PC-9 (cell line): ENCODE data around the gene LUC7L3. TPM values are rescaled to one million over a fixed set of nuclear protein-coding genes. Genes with fewer than 3 reads are reported as not detected.

Source experiments
- BruUV-seq: library from RNA; stranded (reverse); fragments of 400-500 nt; replicated peaks from 2 replicates; lab custom pipeline; 2021; lab: Mats Ljungman, UMichigan
- CTCF ChIA-PET: fragments of 300-600 bp; sonication (Branson Sonifier 250); formaldehyde crosslinking; loops from one replicate; lab custom pipeline; 2022; ENCODE audit warnings: antibody characterized with exemption; lab: Charles Lee
- POLR2A ChIA-PET: fragments of 300-600 bp; sonication (Branson Sonifier 250); formaldehyde crosslinking; loops from one replicate; lab custom pipeline; 2022; ENCODE audit warnings: antibody characterized with exemption; ENCODE audit not compliant: unreplicated experiment; lab: Charles Lee
- DNase-seq, 2 experiments: peaks; one replicate each; pipeline versions ENCODE4 v3.0.0 to v3.0.0-alpha.2; 2015 to 2022; ENCODE audit warnings: mixed read lengths in 1 of 2
- H2AFZ ChIP-seq: fragments of 200-600 bp; sonication (generic); 2 replicates; pipeline ENCODE4 v1.8.1; 2017; ENCODE audit warnings: antibody characterized with exemption
- H3F3A ChIP-seq: fragments of 200-600 bp; sonication (generic); 2 replicates; pipeline ENCODE4 v1.8.1; 2017; ENCODE audit warnings: antibody characterized with exemption, mild to moderate bottlenecking, low read depth; ENCODE audit not compliant: insufficient read depth
- H3K27ac ChIP-seq: fragments of 200-600 bp; sonication (generic); 2 replicates; pipeline ENCODE4 v1.6.1; 2016; ENCODE audit warnings: mixed run types
- H3K27me3 ChIP-seq: fragments of 200-600 bp; sonication (generic); 2 replicates; pipeline ENCODE4 v1.6.1; 2016; ENCODE audit warnings: low read depth, mixed run types; ENCODE audit not compliant: insufficient read depth
- H3K36me3 ChIP-seq: fragments of 200-600 bp; sonication (generic); 2 replicates; pipeline ENCODE4 v1.6.1; 2016; ENCODE audit warnings: low read depth, mixed run types
- H3K4me1 ChIP-seq: fragments of 200-600 bp; sonication (generic); replicated peaks from 2 replicates; pipeline ENCODE4 v1.6.1; 2016; ENCODE audit warnings: mixed run types; ENCODE audit not compliant: insufficient read depth
- H3K4me2 ChIP-seq: fragments of 200-600 bp; sonication (generic); 2 replicates; pipeline ENCODE4 v1.6.1; 2017; ENCODE audit warnings: mixed run types
- H3K4me3 ChIP-seq: fragments of 200-600 bp; sonication (generic); 2 replicates; pipeline ENCODE4 v1.6.1; 2016; ENCODE audit warnings: mixed run types
- H3K79me2 ChIP-seq: fragments of 200-600 bp; sonication (generic); 2 replicates; pipeline ENCODE4 v1.6.1; 2017; ENCODE audit warnings: low read depth, mixed run types
- H3K9me2 ChIP-seq: fragments of 200-600 bp; sonication (generic); 2 replicates; pipeline ENCODE4 v1.8.1; 2017; ENCODE audit warnings: mild to moderate bottlenecking; ENCODE audit not compliant: insufficient read depth
- H3K9me3 ChIP-seq: fragments of 200-600 bp; sonication (generic); 2 replicates; pipeline ENCODE4 v1.8.1; 2016; ENCODE audit warnings: low read depth; ENCODE audit not compliant: insufficient read depth
- H4K20me1 ChIP-seq: fragments of 200-600 bp; sonication (generic); 2 replicates; pipeline ENCODE4 v1.8.1; 2017; ENCODE audit not compliant: insufficient read depth
- EZH2 ChIP-seq: fragments of 200-600 bp; sonication (generic); IDR thresholded peaks from 2 replicates; pipeline ENCODE4 v1.8.0; 2017; ENCODE audit warnings: antibody characterized with exemption, low read depth
- intact Hi-C: fragments of 100-400 bp; cut with micrococcal nuclease; formaldehyde crosslinking; loops from one replicate; pipeline ENCODE4 v1.10.0; 2022; ENCODE audit not compliant: unreplicated experiment
- total RNA-seq: library from RNA; stranded (reverse); gene quantifications from 2 replicates; pipeline ENCODE4 v1.2.3, GENCODE V29; 2021
- TF ChIP-seq, protein P1 (sequence below): fragments of 200-600 bp; sonication (generic); conservative IDR thresholded peaks from 2 replicates; pipeline ENCODE4 v1.6.1; 2017; ENCODE audit warnings: mixed run types, antibody characterized with exemption, mild to moderate bottlenecking, moderate library complexity

LUC7L3 gene
- total RNA-seq, 1 experiment from 2014 or later = 147 TPM

DNA sequence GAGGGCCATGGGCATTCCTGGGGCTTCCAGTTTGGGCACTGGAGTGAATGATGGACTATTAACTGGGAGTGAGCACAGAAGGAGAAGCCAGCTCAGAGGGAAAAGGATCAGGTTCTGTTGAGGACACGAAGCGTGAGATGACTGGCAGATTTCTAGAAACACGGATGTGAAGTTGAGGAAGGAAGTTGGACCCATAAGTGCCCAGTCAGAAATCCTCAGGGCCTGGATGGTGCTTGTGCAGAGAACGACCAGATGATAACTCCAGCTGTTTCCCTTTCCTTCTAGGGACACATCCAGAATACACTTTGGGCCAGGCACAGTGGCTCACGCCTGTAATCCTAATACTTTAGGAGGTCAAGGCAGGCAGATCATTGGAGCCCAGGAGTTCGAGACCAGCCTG, 71.2 kb downstream of the LUC7L3 start:
- no peak for TF ChIP-seq EZH2
- no peaks in the 10 kb centered on the region for H3K27me3 ChIP-seq
- no peaks in the 10 kb centered on the region for H3F3A ChIP-seq
- H3K4me2 ChIP-seq = no peak overlapping the region
- ChIA-PET POLR2A (no interaction called here), CTCF (no interaction called here)
- no peaks in the 10 kb centered on the region for H3K9me2 ChIP-seq
- H3K4me1 ChIP-seq = no peaks in the 10 kb centered on the region
- H3K9me3 ChIP-seq = no peaks in the 10 kb centered on the region
- no peaks in the 10 kb centered on the region for H4K20me1 ChIP-seq
- H3K36me3 ChIP-seq = no peaks in the 10 kb centered on the region
- no peak overlapping the region for H3K4me3 ChIP-seq
- no peaks in the 10 kb centered on the region for H3K79me2 ChIP-seq
- BruUV-seq = no TSS peak
- H2AFZ ChIP-seq = no peak overlapping the region
- intact Hi-C loops = no loop called here
- DNase-seq = no peak
- no peak overlapping the region for H3K27ac ChIP-seq

DNA sequence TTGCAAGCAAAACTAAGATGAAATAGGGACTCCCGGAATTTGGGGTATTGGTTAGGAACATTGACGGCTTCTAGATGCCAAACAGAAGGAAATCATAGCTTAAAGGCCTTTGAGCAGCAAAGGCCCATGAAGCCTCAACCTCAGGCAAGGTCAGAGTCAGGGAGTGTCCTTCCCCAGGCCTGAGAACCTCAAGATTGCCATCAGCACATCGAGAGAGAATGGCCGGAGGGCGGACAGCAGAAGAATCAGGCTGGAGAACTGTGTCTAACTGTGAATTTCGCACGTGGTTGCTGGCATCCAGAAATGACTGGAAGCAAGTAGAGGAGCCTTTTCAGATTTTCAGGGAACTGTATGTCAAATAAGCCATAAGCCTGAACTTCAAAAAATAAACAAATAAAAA, 72.7 kb downstream of the LUC7L3 start:
- Histone ChIP-seq H3K27me3 (no peaks in the 10 kb centered on the region), H3F3A (no peaks in the 10 kb centered on the region), H3K36me3 (no peaks in the 10 kb centered on the region), H3K4me2 (no peak overlapping the region), H3K4me1 (no peaks in the 10 kb centered on the region), H3K9me2 (no peaks in the 10 kb centered on the region), H3K4me3 (no peak overlapping the region), H3K79me2 (no peaks in the 10 kb centered on the region), H4K20me1 (no peaks in the 10 kb centered on the region), H3K9me3 (no peaks in the 10 kb centered on the region), H3K27ac (no peak overlapping the region), H2AFZ (no peak overlapping the region)
- intact Hi-C loops = no loop called here
- no TSS peak for BruUV-seq
- ChIA-PET POLR2A (no interaction called here), CTCF (no interaction called here)
- DNase-seq = no peak
- TF ChIP-seq EZH2 = no peak
- TF ChIP-seq, protein P1, sequence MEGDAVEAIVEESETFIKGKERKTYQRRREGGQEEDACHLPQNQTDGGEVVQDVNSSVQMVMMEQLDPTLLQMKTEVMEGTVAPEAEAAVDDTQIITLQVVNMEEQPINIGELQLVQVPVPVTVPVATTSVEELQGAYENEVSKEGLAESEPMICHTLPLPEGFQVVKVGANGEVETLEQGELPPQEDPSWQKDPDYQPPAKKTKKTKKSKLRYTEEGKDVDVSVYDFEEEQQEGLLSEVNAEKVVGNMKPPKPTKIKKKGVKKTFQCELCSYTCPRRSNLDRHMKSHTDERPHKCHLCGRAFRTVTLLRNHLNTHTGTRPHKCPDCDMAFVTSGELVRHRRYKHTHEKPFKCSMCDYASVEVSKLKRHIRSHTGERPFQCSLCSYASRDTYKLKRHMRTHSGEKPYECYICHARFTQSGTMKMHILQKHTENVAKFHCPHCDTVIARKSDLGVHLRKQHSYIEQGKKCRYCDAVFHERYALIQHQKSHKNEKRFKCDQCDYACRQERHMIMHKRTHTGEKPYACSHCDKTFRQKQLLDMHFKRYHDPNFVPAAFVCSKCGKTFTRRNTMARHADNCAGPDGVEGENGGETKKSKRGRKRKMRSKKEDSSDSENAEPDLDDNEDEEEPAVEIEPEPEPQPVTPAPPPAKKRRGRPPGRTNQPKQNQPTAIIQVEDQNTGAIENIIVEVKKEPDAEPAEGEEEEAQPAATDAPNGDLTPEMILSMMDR = no peak

DNA sequence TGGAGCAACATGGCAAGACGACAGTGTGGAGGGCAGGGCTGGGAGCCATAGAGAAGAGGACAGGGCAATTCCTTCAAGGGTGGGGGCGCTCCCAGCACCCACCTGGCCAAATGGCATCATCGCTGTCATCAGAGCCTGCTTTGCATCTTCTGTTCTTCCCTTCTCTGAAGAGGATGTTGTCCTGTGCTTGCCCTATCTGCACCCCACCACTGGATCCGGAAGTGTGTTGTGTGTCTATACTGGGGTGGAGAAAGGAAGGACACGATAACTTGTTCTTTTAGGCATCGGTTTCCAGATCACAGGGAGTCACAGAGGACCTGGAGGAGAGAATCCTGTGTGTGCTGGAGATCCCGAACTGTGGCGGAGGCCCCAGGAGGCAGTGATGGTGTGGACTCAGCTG, 73.6 kb downstream of the LUC7L3 start:
- H3K36me3 ChIP-seq = no peaks in the 10 kb centered on the region
- no peak for DNase-seq
- ChIA-PET POLR2A (no interaction called here), CTCF (no interaction called here)
- H2AFZ ChIP-seq = no peak overlapping the region
- H3K9me3 ChIP-seq = no peaks in the 10 kb centered on the region
- no peaks in the 10 kb centered on the region for H3K27me3 ChIP-seq
- H3K27ac ChIP-seq = no peak overlapping the region
- no TSS peak for BruUV-seq
- no peaks in the 10 kb centered on the region for H3K4me1 ChIP-seq
- no peaks in the 10 kb centered on the region for H4K20me1 ChIP-seq
- no peaks in the 10 kb centered on the region for H3F3A ChIP-seq
- TF ChIP-seq EZH2 = no peak
- TF ChIP-seq, protein P1 = no peak
- no peaks in the 10 kb centered on the region for H3K9me2 ChIP-seq
- H3K4me2 ChIP-seq = no peak overlapping the region
- intact Hi-C loops = no loop called here
- no peak overlapping the region for H3K4me3 ChIP-seq
- no peaks in the 10 kb centered on the region for H3K79me2 ChIP-seq

DNA sequence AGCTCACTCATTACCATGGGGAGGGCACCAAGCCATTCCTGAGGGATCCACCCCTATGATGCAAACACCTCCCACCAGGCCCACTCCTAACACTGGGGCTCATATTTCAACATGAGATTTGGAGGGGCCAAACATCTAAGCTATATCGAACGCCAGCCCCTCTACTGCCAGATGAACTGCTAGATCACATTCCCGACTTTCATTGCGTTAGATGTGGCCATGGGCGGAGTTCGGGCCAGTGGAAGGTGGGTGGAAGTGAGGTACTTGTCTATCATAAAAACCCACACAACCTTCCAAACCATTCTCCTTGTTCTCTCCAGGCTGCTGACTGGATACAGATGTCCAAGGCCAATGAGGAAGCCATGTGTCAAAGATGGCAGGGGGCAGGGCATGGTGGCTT, 75.0 kb downstream of the LUC7L3 start:
- POLR2A ChIA-PET = no interaction called here
- Histone ChIP-seq H3K79me2 (no peaks in the 10 kb centered on the region), H3K4me3 (no peak overlapping the region), H3K9me2 (no peaks in the 10 kb centered on the region), H3K4me1 (no peaks in the 10 kb centered on the region), H3K36me3 (no peaks in the 10 kb centered on the region), H3K27me3 (no peaks in the 10 kb centered on the region), H3F3A (no peaks in the 10 kb centered on the region), H3K9me3 (no peaks in the 10 kb centered on the region), H2AFZ (no peak overlapping the region), H4K20me1 (no peaks in the 10 kb centered on the region), H3K4me2 (no peak overlapping the region), H3K27ac (no peak overlapping the region)
- DNase-seq = no peak
- CTCF ChIA-PET = no interaction called here
- intact Hi-C loops = no loop called here
- no TSS peak for BruUV-seq
- no peak for TF ChIP-seq EZH2
